GM12864 (cell line): ENCODE results near the gene TCERG1L.

Source experiments
- DNase-seq: peaks from one replicate; pipeline ENCODE4 v3.0.0-alpha.2; 2011; ENCODE audit warnings: low read depth
- H3K4me3 ChIP-seq: 2 replicates; pipeline ENCODE4 v1.5.1; 2011; ENCODE audit warnings: mild to moderate bottlenecking, low read depth, low read length, control low read depth
- CTCF ChIP-seq: IDR thresholded peaks from 2 replicates; pipeline ENCODE4 v1.5.1; 2011; ENCODE audit warnings: low read depth, mild to moderate bottlenecking, moderate library complexity, low read length, control low read depth, inconsistent platforms; ENCODE audit errors: missing control alignments

Gene TCERG1L

GRCh38 chr10:131056781-131057180, 254.7 kb downstream of the TCERG1L start:
- no peak for DNase-seq
- TF ChIP-seq CTCF, result no peak
- H3K4me3 ChIP-seq, result no peak overlapping the region

- no peak overlapping the region for H3K4me3 ChIP-seq
- no peak for DNase-seq
- TF ChIP-seq CTCF, result no peak
Measured at GRCh38 chr10:131056091-131056579, 255.4 kb downstream of the TCERG1L start.

- DNase-seq, result no peak
- H3K4me3 ChIP-seq, result no peak overlapping the region
- no peak for TF ChIP-seq CTCF
Measured at GRCh38 chr10:131055437-131055836, 256.1 kb downstream of the TCERG1L start.

- no peak overlapping the region for H3K4me3 ChIP-seq
- no peak for DNase-seq
- TF ChIP-seq CTCF, result no peak
Measured at GRCh38 chr10:131053192-131053591, 258.3 kb downstream of the TCERG1L start.

- no peak overlapping the region for H3K4me3 ChIP-seq
- DNase-seq, result no peak
- TF ChIP-seq CTCF, result no peak
Measured at GRCh38 chr10:131050162-131050766, 261.3 kb downstream of the TCERG1L start.

GRCh38 chr10:131049016-131049415, 262.5 kb downstream of the TCERG1L start:
- DNase-seq, result no peak
- no peak overlapping the region for H3K4me3 ChIP-seq
- TF ChIP-seq CTCF, result no peak

GRCh38 chr10:131048606-131049005, 262.9 kb downstream of the TCERG1L start:
- no peak overlapping the region for H3K4me3 ChIP-seq
- DNase-seq, result no peak
- TF ChIP-seq CTCF, result no peak
